Measurements from ENCODE around the gene DDX42.
"Not testable (repeated sequence)": the region's sequence is repeated elsewhere in the genome, so short reads cannot be mapped to it uniquely, and the experiment has no call there.

Gene DDX42

DNA sequence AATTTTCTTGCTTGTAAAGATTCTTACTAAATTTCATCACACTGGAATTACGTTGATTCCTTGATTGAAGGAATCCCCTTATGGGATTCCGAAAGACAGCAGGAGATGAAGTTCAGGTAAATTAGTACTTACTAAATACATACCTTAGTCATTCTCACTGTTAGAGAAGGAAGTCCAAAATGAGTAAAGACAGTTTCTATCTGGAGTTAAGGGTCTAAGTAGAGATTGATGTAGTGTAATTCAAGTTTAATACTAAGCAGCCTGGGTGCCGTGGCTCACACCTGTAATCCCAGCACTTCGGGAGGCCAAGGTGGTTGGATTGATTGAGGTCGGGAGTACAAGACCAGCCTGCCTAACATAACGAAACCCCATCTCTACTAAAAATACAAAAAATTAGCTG is 9.6 kb downstream of the DDX42 start:
- no peak for DNase-seq

DNA sequence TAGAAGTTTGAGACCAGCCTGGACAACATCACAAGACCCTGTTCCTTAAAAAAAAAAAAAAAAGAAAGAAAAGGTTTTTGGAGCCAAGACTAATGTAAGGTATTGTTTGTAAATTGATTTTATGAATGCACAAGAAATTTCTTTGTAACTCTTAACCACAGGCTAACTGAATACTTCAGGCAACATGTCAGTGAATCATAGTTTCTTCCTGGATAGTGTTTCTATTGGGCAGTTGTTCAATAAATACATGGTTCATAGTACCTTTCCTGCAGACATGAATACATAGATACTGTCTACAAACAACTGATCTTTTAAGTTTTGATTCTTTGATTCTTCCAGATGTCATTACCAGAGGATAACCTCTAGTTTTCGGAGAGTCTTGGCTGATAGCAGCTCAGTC is 11.6 kb downstream of the DDX42 start:
- no peak for DNase-seq

DNA sequence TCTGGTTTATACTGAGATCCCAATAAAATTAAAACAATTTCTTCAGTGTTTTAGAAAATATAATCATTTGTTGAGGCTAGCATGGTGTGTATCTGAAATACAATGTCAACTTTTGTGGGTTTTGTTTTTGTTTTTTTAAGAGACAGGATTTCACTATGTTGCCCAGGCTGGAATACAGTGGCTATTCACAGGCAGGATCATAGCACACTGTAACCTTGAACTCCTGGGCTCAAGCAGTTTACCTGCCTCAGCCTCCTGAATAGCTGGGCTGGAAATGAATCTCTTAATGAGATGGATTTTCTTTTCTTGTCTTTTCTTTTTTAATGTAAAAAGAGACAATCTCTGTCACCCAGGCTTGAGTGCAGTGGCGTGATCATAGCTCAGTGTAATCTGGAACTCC is 12.1 kb downstream of the DDX42 start:
- no peak for DNase-seq

DNA sequence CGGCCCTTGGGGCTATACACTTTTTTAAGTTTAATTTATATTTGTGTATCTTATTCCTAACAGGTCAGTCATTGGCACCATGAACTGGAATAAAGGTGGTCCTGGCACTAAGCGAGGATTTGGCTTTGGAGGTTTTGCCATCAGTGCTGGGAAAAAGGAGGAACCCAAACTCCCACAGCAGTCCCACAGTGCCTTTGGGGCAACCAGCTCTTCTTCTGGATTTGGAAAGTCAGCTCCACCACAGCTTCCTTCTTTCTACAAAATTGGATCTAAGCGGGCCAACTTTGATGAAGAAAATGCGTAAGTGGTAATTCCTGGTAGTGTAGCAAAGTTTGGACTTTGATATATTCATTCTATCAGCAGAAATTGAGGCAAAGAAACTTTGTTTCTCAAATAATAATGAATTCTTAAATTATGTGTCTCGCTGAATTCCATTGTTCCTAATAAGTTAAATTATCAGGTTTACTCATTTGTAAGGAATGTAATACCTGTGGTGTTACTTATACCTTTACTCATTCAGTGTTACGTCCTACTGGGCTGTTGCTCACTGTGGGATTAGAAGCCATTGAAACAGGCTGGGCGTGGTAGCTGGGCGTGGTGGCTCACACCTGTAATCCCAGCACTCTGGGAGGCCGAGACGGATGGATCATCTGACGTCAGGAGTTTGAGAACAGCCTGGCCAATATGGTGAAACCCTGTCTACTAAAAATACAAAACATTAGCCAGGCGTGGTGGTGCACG is 13.2 kb downstream of the DDX42 start:
- DNase-seq, result no peak

DNA sequence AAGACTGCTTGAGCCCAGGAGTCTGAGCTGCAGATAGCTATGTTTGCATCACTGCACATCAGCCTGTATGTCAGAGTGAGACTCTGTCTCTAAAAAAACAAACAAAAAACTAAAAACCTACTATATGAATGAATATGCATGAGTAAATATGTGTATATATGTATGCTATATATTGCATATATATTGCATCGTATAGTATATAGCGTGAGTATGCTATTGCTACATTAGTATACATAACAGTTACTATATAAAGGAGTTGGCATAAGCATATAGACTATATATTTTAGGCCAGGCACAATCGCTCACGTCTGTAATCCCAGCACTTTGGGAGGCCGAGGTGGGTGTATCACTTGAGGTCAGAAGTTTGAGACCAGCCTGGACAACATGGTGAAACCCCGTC is 16.1 kb downstream of the DDX42 start:
- no peak for DNase-seq

DNA sequence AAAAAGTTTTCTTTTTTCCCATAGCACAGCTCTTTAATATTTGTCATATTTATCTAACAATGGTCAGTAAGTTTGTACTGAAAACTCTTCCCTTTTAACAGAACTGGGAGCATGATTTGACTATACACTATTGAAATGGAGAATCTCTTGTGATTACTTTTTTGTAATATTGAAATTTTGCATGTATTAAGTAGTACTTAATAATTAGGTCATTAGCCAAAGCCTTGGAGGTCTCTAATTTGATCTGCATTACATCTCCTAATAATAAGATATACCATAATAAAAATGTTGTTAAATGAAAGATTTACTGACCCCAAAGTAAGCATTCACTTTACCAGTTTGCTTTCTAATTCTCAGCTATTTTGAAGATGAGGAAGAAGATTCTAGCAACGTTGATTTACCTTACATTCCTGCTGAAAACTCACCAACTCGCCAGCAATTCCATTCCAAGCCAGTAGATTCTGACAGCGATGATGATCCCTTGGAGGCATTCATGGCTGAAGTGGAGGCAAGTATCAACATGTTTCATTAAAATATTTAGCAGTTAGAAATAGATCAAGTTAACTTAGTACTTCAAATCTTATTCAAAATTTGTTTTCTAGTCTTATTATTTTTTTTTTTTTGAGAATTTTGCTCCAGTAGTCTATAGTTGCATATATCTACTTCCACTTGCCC is 18.2 kb downstream of the DDX42 start:
- no peak for DNase-seq

DNA sequence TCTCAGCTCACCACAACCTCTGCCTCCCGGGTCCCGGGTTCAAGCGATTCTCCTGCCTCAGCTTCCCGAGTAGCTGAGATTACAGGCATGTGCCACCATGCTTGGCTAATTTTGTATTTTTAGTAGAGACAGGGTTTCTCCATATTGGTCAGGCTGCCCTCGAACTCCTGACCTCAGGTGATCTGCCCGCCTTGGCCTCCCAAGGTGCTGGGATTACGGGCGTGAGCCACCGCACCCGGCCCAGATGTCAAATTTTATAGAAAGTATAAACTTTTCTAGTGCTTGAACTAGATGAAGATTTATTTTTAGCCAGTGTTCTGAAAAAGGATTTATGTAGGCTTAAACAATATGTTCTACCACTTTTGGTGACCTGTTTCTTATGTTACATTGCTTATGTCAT is 22.4 kb downstream of the DDX42 start:
- not testable (repeated sequence) for DNase-seq

DNA sequence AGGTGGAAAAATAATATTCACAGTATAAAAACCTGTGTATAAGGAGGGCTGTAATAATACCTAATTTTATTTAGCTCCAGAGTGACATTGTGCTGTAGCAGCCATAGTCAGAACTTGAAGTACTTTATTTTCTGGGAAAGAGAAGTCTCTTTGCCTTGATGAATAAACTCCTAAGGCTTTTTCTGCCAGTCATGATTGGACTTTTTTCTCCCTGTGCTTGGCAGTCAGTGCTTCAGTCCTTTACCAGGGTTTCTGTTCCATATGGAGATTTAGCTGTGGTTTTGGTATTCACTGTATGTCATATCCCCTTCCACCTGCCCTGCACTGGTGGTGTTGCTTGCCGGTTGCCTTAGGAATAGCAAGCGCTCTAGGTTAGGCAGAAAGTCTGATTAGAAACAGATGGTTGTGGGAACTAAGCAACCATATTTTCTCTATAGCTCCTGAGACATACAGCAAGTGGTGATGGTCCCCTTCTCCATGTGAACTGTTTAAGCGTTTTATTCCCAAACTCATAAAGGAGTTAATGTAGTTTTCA is 24.7 kb downstream of the DDX42 start:
- DNase-seq, result no peak

DNA sequence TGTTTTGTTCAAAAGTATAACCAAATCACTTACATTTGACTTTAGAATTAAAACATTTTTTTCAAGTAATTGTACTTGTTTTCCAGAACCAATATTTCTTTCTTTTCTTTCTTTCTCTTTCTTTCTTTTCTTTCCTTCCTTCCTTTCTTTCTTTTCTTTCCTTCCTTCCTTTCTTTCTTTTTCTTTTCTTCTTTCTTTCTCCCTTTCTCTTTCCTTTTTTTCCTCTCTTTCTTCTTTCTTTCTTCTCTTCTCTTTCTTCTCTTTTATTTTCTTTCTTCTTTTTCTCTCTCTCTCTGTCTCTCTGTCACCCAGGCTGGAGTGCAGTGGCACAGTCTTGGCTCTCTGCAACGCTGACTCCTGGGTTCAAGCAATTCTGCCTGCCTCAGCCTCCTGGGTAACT is 26.8 kb downstream of the DDX42 start:
- no peak for DNase-seq

DNA sequence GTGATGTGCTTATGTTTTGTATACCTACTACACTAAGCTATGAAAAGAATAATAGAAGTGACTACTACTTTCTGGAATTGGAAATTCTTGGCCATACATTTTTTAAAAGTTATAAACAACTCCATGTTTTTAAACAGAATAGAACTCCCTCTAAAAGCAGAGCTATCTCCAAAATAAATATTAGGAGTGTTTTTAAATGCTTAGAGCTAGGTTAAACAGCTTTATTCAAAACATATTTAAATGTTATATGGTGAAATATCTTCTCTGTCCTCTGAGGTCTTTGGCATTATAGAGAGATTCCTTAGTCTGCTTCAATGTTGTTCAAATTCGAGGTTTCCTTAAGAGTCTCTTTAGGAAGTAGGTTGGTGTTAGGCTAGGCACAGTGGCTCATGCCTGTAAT is 30.4 kb downstream of the DDX42 start:
- no peak for DNase-seq

DNA sequence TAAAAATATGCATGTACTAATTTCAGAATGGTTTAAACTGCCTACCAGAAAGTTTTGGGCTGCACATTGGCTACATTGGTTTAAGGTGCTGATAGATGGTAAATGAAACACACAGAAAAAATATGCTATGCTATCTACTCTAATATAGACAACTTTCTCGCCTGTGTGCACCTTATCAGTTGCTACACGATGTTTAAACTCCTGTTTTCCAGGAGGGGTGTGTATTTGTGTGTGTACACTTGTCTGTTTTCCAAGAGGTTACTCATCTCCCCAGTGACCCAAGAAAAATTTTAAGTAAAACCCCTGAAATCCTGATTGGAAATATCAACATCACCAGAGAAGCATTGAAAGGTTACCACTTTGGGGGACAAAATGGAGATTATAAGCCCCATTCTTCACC is 31.6 kb downstream of the DDX42 start:
- DNase-seq, result no peak

DNA sequence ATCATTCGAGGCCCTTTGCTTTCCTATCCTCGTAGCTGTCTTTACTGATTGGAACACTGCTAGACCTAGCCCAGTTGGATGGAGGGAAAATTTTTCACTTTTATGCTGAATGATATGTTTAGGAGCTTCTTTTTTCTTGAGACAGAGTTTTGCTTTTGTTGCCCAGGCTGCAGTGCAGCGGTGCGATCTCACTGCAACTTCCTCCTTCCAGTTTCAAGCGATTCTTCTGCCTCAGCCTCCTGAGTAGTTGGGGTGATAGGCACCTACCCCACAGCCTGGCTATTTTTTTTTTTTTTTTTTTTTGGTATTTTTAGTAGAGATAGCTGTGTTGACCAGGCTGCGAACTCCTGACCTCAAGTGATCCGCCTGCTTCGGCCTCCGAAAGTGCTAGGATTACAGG is 36.0 kb downstream of the DDX42 start:
- DNase-seq, result no peak

DNA sequence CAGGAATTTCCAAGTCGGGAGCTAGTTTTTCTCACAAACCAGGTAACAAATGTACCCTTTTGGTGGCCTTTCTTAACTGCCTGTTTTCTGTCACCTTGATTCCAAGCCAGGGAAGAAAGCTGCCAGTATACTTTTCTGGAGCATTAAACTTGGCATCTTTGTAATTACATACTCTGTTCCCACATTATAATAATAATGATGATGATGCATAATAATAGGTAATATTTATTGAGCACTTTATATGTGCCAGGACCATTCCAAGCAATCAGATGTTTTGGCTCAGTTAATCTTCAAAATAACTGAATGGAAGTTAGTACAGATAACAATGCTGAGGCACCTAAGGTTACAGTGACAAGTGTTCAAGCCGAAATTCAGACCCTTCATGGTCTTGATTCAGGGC is 42.2 kb downstream of the DDX42 start:
- no peak for DNase-seq

DNA sequence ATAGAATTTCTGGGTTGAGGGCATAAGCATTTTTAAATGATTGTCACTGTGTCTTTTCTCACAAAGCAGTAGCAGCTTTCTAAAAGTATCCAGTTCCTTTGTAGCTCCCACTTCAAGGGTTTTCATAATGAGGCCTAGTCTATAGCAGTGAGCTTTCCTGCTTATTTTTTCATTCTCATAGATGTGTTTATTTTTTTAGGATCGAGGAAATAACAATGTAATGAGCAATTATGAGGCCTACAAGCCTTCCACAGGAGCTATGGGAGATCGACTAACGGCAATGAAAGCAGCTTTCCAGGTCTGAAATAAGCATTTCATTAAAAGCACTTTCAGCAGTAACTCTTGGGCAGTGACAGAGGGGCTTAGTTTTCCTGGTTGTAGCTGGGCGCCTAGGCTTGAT is 42.7 kb downstream of the DDX42 start:
- no peak for DNase-seq

DNA sequence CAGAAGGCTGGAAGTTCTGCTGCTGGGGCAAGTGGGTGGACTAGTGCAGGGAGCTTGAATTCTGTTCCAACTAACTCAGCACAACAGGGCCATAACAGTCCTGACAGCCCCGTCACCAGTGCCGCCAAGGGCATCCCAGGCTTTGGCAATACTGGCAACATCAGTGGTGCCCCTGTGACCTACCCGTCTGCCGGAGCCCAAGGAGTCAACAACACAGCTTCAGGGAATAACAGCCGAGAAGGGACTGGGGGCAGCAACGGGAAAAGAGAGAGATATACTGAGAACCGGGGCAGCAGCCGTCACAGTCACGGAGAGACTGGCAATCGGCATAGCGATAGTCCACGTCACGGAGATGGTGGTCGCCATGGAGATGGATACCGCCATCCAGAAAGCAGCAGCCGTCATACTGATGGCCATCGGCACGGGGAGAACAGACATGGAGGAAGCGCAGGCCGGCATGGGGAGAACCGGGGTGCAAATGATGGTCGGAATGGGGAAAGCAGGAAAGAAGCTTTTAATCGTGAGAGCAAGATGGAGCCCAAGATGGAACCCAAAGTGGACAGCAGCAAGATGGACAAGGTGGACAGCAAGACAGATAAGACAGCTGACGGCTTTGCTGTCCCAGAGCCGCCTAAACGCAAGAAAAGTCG is 43.9 kb downstream of the DDX42 start:
- no peak for DNase-seq

DNA sequence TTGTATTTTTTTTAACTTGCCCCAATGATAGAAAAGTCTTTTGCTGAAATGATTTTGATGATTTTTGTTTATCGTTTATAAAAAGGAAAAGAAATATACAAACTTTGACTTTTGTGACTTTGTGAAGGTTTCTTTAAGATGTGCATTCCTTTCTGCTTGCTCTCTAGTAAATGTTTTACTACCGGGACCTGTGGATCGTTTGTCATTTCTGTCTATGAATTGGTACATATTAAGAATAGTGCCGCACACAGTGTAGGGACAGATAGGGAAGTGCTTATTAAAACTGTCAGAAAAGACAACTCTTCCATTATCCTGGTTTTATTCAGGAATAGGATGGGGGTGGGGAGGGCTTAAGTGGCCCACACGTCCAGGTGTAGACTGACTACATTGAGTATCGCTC is 45.2 kb downstream of the DDX42 start:
- no peak for DNase-seq

DNA sequence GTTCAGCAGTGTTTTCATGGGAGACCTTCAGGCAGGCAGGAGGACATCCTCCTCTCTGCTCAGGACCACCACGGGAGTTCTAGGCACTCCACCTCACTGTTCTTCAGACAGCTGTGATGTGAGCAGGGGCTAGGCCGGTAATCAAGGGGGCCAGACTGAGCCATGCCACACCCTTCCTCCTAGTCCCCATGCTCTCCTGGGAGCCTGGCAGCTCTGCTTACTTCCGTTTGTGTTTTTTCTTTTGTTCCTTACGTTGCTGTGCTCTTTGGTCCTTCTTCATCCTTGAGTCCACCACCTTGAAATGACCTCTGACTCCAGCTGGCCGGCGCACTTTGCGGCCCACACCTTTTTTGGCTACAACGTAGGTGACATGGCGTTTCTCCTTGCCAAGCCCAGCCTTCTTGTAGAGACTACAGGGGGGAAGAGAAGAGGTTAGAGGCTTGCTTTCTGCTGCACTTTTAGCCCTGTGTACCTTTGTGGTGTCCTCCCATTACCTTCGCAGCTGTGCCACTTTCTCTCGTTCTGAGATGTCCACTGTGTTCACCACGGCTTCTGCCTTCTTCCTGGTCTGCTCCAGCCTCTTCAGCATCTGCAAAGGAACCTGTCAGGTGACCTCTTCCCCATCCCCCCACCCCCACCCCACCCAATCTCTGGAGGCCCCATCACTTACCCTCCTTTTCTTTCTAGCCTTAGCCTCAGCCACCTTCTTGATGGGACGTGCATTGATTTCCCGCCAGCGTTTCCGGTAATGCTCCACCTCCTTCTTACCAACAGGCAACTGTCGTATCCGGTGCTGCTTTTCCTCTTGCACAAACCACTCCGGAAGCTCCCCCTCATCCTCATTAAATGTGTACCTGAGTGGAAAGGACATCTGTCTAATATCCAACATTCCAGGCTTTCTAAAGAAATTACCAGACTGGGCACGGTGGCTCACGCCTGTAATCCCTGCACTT is 45.9 kb downstream of the DDX42 start:
- DNase-seq, result no peak

DNA sequence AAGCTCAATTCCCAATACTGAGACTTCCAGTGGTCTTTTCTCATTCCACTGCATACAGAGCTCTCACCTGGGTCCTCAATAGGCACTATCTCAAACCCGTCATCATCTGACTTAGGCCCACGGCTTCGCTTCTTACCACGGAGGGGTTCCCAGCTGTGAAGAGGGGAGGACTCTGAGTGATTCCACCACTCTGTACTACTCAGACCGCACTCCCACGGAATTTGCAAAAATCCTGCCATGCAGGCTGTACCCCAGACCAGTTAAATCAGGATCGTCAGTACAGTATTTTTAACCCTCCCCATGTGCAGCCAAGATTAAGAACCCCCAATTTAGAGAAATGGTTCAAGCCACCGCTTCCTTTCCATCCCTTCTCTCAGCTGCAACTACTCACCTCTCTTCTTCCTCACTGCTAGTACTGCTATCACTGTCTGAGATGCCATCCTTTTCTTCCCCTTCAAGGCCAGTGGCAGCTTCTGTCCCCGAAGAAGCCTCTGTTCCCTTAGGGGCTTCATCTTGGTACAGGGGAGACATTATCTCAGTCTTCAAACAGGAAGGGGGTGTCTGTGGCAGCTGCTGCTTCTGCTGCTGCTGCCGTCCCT is 47.1 kb downstream of the DDX42 start:
- DNase-seq, result no peak

DNA sequence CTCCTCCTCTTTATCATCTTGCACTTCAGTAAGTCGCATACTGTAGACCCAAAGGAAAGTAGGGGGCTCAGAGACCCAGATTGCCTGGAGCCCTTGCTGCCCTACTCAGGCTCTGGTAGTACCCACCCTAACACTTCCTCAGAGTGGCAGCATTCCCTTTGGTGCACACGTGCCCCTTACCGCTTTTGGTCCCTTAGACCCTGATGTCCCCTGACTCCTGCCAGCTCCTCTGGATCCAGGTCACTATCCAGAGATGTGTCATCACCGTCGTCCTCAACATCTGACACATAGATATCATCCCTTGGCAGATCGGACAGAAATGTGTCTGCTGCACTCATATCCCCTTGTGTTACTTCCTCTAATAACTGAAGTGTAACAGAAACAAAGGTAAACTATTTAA is 47.8 kb downstream of the DDX42 start:
- DNase-seq, result no peak

DNA sequence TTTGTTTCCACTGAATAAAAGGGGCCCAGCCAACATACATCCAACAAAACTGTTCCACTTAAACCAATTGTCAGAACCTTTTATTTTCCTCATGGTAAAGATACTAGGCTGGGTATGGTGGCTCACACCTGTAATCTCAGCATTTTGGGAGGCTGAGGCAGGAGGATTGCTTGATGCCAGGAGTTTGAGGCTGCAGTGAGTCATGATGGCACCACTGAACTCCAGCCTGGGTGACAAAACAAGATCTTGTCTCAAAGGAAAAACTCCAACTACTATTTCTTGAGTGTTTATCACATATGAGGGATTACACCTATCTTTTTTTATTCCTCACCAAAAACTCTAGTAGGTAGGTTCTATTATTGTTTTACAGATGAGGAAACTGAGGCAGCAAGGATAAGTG is 48.6 kb downstream of the DDX42 start:
- DNase-seq, result no peak

DNA sequence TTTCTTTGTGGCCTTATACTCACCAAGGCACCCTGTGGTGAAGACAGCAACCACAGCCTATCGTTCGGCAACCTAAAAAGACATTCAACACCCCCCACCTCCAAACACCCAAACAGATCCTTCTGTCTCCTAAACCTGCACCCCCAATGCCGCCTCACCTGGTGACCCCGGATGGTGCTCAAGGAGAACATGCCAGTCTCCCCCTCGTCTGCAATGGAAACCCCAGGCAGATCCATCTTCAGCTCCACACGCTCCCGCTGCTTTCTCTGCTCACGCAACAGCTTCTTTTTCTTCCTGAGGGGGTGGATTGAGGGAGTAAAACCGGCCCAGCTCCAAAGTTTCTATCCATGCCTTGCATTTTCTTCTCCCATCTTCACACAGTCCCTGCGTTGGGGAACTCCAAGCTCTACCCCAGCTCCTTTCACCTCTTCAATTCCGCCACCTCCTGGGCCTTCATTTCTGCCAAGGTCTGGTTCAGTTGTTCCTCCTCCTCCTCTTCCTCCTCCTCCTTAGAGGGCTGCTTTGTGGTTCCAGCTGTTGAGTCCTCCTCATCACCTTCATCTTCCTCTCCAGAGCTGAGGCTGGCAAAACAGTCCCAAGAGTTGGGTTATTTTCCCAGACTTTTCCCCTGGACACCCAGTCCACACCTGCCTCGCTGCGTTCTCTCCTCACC is 49.8 kb downstream of the DDX42 start:
- no peak for DNase-seq

DNA sequence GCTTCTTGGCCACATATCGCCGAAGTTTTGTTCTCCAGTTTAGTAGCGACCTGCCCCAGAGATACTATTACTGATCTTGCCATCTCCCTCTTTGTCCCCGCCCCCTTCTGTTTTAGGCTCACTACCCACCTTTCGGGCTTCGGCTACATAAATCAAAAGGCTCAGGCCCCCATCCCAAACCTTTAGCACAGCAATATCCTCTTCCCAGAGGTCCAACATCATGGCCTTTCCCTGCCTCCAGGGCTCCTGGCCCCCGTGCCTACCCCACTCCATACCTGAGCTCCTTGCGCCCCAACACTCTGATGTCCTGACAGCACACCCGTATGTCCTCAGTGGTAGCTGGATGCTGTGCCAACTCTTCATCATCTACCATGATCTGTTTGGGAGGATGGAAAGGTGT is 50.4 kb downstream of the DDX42 start:
- DNase-seq, result no peak
